8988T (cell line): Measurements from ENCODE around the gene SGIP1.
"Not testable (repeated sequence)": the region's sequence is repeated elsewhere in the genome, so short reads cannot be mapped to it uniquely, and the experiment has no call there.

Experiments
- DNase-seq: peaks from one replicate; pipeline ENCODE4 v3.0.0; 2011

Gene SGIP1

DNA sequence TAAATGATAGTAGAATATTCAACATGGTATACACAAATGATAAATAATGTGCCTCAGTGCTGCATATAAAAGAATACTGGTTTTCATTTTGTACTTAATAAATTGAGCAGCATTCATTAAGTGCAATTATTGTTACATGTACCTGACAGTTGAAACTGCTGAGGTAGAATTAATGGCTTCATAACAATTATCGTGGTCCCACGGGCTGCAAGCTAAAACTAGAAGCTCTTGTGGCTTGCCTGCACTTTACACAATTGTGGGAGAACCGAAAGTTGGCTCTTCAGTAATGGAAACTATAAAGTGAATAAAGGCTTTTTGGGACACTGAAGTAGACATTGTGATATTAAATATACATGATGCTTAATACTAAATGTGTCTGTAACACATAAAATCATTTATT is 243.9 kb downstream of the SGIP1 start:
- DNase-seq, result no peak

- no peak for DNase-seq
Measured at GRCh38 chr1:66778266-66778665, 244.3 kb downstream of the SGIP1 start.

DNA sequence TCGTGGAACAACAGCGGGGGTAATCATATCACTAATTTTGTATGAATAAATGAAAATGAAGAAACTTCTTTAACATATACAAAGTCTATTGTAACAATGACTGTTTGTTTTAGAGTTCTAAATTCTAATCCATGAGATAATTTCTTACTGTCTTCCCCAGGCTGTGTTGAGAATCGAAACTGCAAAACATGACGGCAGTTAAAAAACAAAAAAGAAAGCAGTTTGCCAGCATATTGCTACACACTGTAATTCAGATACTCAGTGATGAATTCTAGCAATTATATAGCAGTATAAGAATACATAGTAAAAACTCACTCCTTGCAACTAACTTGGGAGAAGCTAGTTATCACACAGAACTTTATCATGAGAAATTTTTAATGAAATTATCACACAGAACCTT is 245.0 kb downstream of the SGIP1 start:
- no peak for DNase-seq

GRCh38 chr1:66779475-66780078 is 245.6 kb downstream of the SGIP1 start:
- DNase-seq, result no peak

GRCh38 chr1:66785800-66786199 is 251.8 kb downstream of the SGIP1 start:
- DNase-seq, result not testable (repeated sequence)

DNA sequence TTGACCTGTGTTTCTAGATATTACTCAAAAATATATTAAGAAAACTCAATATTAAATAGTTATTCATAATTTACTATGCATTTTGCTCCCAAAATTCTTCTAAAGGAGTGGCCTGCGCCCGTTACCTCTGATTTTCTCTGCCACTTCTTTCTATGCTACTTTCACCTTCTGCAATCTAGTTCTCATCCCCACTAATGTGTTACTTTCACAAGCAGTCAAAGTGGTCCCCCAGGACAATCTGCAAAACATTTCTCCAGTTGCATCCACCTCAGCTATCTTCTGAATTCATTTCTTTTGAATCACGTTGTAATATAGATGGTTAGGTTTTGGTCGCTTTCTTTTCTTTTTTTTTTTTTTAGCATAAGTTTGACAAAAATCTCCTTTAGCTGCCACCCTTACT is 253.7 kb downstream of the SGIP1 start:
- DNase-seq, result no peak

- no peak for DNase-seq
Measured at GRCh38 chr1:66788231-66788939, 254.4 kb downstream of the SGIP1 start.

DNA sequence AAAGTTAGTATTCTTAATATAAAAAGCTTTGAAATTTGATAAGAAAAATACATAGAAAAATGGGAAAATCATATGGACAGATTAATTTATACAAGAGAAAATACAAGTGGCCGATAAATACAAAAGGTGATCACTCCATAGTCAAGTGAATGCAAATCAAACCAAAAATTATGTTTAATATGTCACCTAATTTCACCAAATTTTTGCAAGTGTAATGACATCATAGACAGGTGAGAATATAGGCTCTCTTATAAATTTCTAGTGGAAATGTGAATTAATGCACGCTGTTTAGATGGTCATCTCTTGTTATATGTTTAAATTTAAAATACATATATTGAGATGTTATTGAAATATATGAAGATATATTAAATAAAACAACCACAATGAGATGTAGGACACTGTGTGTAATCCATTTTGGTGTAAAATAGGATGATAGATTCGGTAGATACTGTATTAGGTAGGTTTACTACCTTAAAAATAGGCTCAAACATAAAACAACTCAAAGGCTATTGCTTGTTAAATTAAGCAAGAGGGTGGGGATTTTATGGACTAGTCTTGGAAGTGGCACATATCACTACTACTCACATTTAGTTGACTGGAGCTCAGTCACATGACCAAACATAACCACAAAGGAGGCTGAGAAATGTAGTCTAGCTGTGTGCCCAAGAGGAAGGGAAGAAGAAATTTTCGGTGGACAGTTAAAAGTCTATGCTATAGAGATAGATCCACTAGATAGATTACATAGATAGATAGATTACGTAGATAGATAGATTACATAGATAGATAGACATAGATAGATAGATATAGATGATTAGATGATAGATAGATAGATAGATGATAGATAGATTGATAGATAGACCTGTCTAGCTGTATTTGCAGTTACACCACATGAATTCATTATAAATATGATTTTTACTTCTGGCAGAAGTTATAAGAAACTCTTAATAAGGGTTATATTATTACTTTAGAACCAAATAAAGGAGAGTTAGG is 258.0 kb downstream of the SGIP1 start:
- DNase-seq, result no peak

GRCh38 chr1:66795839-66796238 is 261.9 kb downstream of the SGIP1 start:
- not testable (repeated sequence) for DNase-seq
